Stimulated activated CD8-positive, alpha-beta memory T cell treated with anti-CD3 and anti-CD28 coated beads, Interleukin-12 subunit alpha, Interleukin-12 subunit beta, amount 100 ng/mL, for 1 hour (primary cell): Measurements from ENCODE around the gene ABLIM2.

Experiments used
- DNase-seq: peaks from one replicate; pipeline ENCODE4 v3.0.0-alpha.2; 2020; ENCODE audit warnings: low read depth

ABLIM2 gene

GRCh38 chr4:8192748-8193738 lies 34.4 kb upstream of the ABLIM2 start:
- DNase-seq, result no peak

- no peak for DNase-seq
Observed at GRCh38 chr4:8191136-8191747, 32.6 kb upstream of the ABLIM2 start.

GRCh38 chr4:8189551-8190466 lies 31.2 kb upstream of the ABLIM2 start:
- DNase-seq, result no peak

GRCh38 chr4:8188743-8189550 lies 30.3 kb upstream of the ABLIM2 start:
- DNase-seq, result no peak

- DNase-seq, result no peak
Observed at GRCh38 chr4:8188085-8188484, 29.5 kb upstream of the ABLIM2 start.

GRCh38 chr4:8185930-8186329 lies 27.3 kb upstream of the ABLIM2 start:
- DNase-seq, result no peak

GRCh38 chr4:8185295-8185694 lies 26.7 kb upstream of the ABLIM2 start:
- no peak for DNase-seq

- DNase-seq, result no peak
Observed at GRCh38 chr4:8184061-8184460, 25.4 kb upstream of the ABLIM2 start.

- no peak for DNase-seq
Observed at GRCh38 chr4:8182858-8183725, 24.5 kb upstream of the ABLIM2 start.

- DNase-seq, result no peak
Observed at GRCh38 chr4:8182294-8182693, 23.7 kb upstream of the ABLIM2 start.

GRCh38 chr4:8181844-8182243 lies 23.2 kb upstream of the ABLIM2 start:
- DNase-seq, result no peak

GRCh38 chr4:8181119-8181518 lies 22.5 kb upstream of the ABLIM2 start:
- DNase-seq, result no peak

GRCh38 chr4:8180310-8181093 lies 21.9 kb upstream of the ABLIM2 start:
- no peak for DNase-seq

GRCh38 chr4:8179771-8180170 lies 21.2 kb upstream of the ABLIM2 start:
- no peak for DNase-seq

GRCh38 chr4:8179074-8179473 lies 20.5 kb upstream of the ABLIM2 start:
- no peak for DNase-seq

- no peak for DNase-seq
Observed at GRCh38 chr4:8177956-8178355, 19.3 kb upstream of the ABLIM2 start.

- no peak for DNase-seq
Observed at GRCh38 chr4:8177552-8177951, 18.9 kb upstream of the ABLIM2 start.

GRCh38 chr4:8176547-8177399 lies 18.2 kb upstream of the ABLIM2 start:
- no peak for DNase-seq

- no peak for DNase-seq
Observed at GRCh38 chr4:8175686-8176085, 17.1 kb upstream of the ABLIM2 start.
